NB4 (cell line): ENCODE measurements around the gene TXNL1.

Source experiments
- DNase-seq: peaks from one replicate; pipeline ENCODE4 v3.0.0; 2010; ENCODE audit warnings: low read depth
- H3K4me3 ChIP-seq: one replicate; pipeline ENCODE4 v1.5.1; 2011; ENCODE audit warnings: mild to moderate bottlenecking, low read depth, low read length, moderate library complexity
- CTCF ChIP-seq: IDR thresholded peaks from one replicate; pipeline ENCODE4 v1.5.1; 2012; ENCODE audit warnings: low read depth, low read length
- MAX ChIP-seq: IDR thresholded peaks from 2 replicates; pipeline ENCODE4 v1.6.1; 2011; ENCODE audit warnings: low read depth, low read length
- MYC ChIP-seq: IDR thresholded peaks from 2 replicates; pipeline ENCODE4 v1.6.1; 2011; ENCODE audit warnings: low read depth, low read length
- POLR2A ChIP-seq: IDR thresholded peaks from 2 replicates; pipeline ENCODE4 v1.6.1; 2011; ENCODE audit warnings: mild to moderate bottlenecking; ENCODE audit not compliant: insufficient read length; ENCODE audit errors: extremely low read depth

The TXNL1 gene

GRCh38 chr18:56632070-56633022 lies 6.0 kb downstream of the TXNL1 start:
- DNase-seq = no peak
- no peak for TF ChIP-seq CTCF
- TF ChIP-seq MAX = no peak
- no peak for TF ChIP-seq POLR2A
- no peak for TF ChIP-seq MYC
- H3K4me3 ChIP-seq = no peak overlapping the region

- H3K4me3 ChIP-seq = no peak overlapping the region
- no peak for DNase-seq
- TF ChIP-seq CTCF = no peak
- no peak for TF ChIP-seq MYC
- no peak for TF ChIP-seq POLR2A
- no peak for TF ChIP-seq MAX
These were observed 10.4 kb downstream of the TXNL1 start for GRCh38 chr18:56627991-56628390.

DNA sequence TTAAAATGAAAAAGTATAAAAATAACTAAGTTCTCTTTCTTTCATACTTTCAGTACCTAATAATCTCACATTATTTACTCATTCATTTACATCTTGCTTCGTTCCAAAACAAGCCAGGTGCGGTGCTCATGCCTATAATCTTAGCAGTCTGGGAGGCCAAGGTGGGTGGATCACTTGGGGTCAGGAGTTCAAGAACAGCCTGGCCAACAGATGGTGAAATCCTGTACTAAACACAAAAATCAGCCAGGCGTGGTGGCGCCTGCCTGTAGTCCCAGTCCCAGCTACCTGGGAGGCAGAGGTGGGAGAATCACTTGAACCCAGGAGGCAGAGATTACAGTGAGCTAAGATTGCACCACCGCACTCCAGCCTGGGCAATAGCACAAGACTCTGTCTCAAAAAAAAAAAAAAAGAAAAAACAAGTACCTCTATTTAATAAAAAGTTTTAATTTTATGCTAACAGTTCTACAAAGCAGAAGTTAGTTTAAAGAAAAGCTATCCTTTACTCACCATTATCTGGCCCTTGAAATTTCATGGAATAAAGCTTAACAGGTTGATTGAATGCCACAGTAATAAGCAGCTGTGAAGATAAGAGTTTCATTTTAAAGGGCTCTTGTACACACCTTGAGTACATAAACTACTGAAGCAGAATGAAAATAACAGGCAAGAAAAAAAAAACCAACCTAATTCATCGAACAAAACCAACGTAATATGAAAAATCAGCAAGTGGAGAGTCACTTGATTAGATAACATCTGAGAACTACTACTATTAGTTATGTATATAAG lies 22.5 kb downstream of the TXNL1 start:
- TF ChIP-seq POLR2A = no peak
- no peak for TF ChIP-seq CTCF
- no peak for TF ChIP-seq MAX
- TF ChIP-seq MYC = no peak
- no peak overlapping the region for H3K4me3 ChIP-seq
- no peak for DNase-seq

DNA sequence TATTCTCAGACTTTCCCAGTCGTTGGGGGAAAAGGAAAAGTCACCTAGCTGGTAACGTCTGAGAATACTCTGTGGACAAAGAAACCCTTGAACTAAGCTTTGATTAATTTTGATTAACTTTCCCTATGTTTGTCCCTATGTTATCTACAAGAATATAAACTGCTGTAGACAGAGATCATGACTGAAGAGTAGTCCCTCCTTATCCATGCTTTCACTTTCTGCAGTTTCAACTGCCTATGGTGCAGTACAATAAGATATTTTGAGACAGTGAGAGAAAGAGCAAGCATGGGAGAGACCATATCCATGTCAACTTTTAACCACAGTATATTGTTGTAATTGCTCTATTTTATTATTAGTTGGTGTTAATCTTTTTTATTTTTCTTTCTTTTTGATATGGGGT lies 31.8 kb downstream of the TXNL1 start:
- no peak for DNase-seq
- no peak overlapping the region for H3K4me3 ChIP-seq
- TF ChIP-seq MYC = no peak
- no peak for TF ChIP-seq MAX
- no peak for TF ChIP-seq POLR2A
- no peak for TF ChIP-seq CTCF

DNA sequence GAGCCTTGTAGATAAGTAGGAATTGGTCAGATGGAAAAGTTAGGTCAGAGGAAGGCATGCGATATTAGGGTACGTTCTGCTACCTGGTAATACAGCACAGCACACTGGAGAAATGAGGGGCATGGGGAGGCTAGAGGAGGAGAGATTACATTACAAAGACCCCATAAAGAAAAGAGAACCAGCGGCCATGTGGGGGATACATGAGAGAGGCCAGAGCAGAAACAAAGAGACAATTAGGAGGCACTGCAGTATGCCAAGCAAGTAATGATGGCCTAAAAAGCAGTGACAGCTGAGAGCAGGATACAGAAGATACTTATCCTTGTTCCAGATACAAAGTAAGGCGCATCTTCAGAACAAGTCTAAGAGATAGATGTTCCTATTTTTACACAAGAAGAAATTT lies 40.0 kb downstream of the TXNL1 start:
- H3K4me3 ChIP-seq = no peak overlapping the region
- no peak for DNase-seq
- TF ChIP-seq MYC = no peak
- TF ChIP-seq POLR2A = no peak
- no peak for TF ChIP-seq MAX
- TF ChIP-seq CTCF = no peak
